OCI-M2 (cell line): Measurements from ENCODE around the gene AAR2.

Source experiments
- DNase-seq: peaks from one replicate; lab custom pipeline; 2025; ENCODE audit not compliant: unreplicated experiment; lab: John Stamatoyannopoulos, UW

AAR2 gene

GRCh38 chr20:36217226-36217625 is 19.1 kb upstream of the AAR2 start:
- DNase-seq = no peak

GRCh38 chr20:36218380-36219064 is 17.8 kb upstream of the AAR2 start:
- no peak for DNase-seq

- no peak for DNase-seq
These were observed 16.5 kb upstream of the AAR2 start for GRCh38 chr20:36219671-36220220.

- no peak for DNase-seq
These were observed 10.6 kb upstream of the AAR2 start for GRCh38 chr20:36225666-36226065.

- DNase-seq = no peak
These were observed 7.5 kb upstream of the AAR2 start for GRCh38 chr20:36228770-36229169.

- DNase-seq = no peak
These were observed 6.3 kb upstream of the AAR2 start for GRCh38 chr20:36230019-36230418.

GRCh38 chr20:36231331-36231730 is 4.9 kb upstream of the AAR2 start:
- no peak for DNase-seq

GRCh38 chr20:36234771-36235320 is 1.4 kb upstream of the AAR2 start:
- no peak for DNase-seq

GRCh38 chr20:36236786-36237121 is 476 bp downstream of the AAR2 start:
- no peak for DNase-seq

- DNase-seq = no peak
These were observed 1.2 kb downstream of the AAR2 start for GRCh38 chr20:36237477-36237876.

GRCh38 chr20:36238153-36238552 is 1.9 kb downstream of the AAR2 start:
- DNase-seq = no peak

- no peak for DNase-seq
These were observed 2.5 kb downstream of the AAR2 start for GRCh38 chr20:36238760-36239159.

GRCh38 chr20:36240076-36240475 is 3.8 kb downstream of the AAR2 start:
- DNase-seq = no peak

- DNase-seq = no peak
These were observed 5.4 kb downstream of the AAR2 start for GRCh38 chr20:36241678-36242077.

GRCh38 chr20:36243726-36244125 is 7.4 kb downstream of the AAR2 start:
- no peak for DNase-seq

GRCh38 chr20:36246401-36246800 is 10.1 kb downstream of the AAR2 start:
- no peak for DNase-seq

- DNase-seq = no peak
These were observed 12.6 kb downstream of the AAR2 start for GRCh38 chr20:36248836-36249235.

- no peak for DNase-seq
These were observed 13.2 kb downstream of the AAR2 start for GRCh38 chr20:36249450-36249849.

GRCh38 chr20:36251426-36251825 is 15.1 kb downstream of the AAR2 start:
- no peak for DNase-seq

- no peak for DNase-seq
These were observed 16.2 kb downstream of the AAR2 start for GRCh38 chr20:36252511-36252910.

GRCh38 chr20:36253036-36253435 is 16.8 kb downstream of the AAR2 start:
- no peak for DNase-seq

GRCh38 chr20:36254076-36254475 is 17.8 kb downstream of the AAR2 start:
- DNase-seq = no peak

- no peak for DNase-seq
These were observed 19.2 kb downstream of the AAR2 start for GRCh38 chr20:36255445-36255844.
